Measurements from ENCODE around the gene GSDME. TPM values are rescaled to one million over a fixed set of nuclear protein-coding genes. Genes with fewer than 3 reads are reported as not detected.

GSDME gene
- total RNA-seq, 4 donors from 2014 or later, result 3.1 to 5.2 (median 3.9) TPM

DNA sequence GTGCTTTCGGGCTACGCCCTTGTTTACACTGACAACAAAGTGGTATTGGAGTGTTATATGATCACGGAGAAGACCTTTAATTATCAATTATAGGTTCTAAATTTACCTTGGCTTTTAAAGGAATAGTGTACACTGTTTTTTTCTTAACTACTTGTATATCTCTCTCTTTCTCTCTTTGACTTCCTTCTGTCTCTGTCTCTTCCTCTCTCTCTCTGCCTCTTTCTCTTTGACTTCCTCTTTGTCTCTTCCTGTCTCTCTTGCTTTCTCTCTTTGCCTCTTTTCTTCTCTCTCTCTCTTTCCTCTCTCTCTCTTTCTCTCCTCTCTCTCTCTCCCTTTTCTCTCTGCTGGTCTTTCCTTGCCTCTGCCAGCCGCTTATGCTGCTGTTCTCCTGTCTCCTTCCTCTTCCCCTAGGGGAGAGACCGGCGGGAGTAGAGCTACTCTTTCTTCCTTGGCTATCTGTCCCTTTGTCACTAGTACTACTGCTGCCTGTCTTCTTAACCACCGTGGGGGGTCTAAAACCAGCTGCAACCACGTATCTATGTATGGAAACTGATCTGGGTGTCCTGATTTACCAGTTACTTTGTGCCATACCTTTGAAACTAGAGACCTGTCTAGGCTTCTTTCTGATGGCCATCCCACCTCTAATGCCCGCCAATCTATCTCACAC is 36.9 kb upstream of the GSDME start:
- H3K4me1 ChIP-seq, result no peaks in the 10 kb centered on the region
- H3K4me3 ChIP-seq, result no peak overlapping the region
- DNase-seq, result no peak
- in situ Hi-C loops (cut with MboI; ENCODE audit: low sequenced_read_pairs in 4 of 4) (no loop called here), intact Hi-C loops (cut with DNase I; ENCODE audit: low total_unique reads) (no loop called here)
- ATAC-seq, result no peak
- H3K27me3 ChIP-seq, result no peaks in the 10 kb centered on the region
- no peaks in the 10 kb centered on the region for H3K9me3 ChIP-seq
- TF ChIP-seq CTCF (IDR thresholded peaks at IDR 0.05 in 4 of 5, conservative IDR thresholded peaks at IDR 0.05 in 1 of 5) (no peak), POLR2A (IDR thresholded peaks at IDR 0.05) (no peak)
- H3K36me3 ChIP-seq, result no peaks in the 10 kb centered on the region
- no peak overlapping the region for H3K27ac ChIP-seq

- intact Hi-C loops (cut with DNase I; ENCODE audit: low total_unique reads) (loop anchor here (5.0 kb wide), 1 partner anchor 212 kb away; no protein-coding TSS in a partner anchor), in situ Hi-C loops (cut with MboI; ENCODE audit: low sequenced_read_pairs in 4 of 4) (no loop called here)
- DNase-seq (no peak), ATAC-seq (no peak)
- H3K27me3 ChIP-seq, result no peaks in the 10 kb centered on the region
- no peaks in the 10 kb centered on the region for H3K9me3 ChIP-seq
- peaks cover 7 to 15% of the 10 kb centered on the region in 2 donors for H3K4me1 ChIP-seq
- no peak for TF ChIP-seq POLR2A (IDR thresholded peaks at IDR 0.05)
- no peak for TF ChIP-seq CTCF (IDR thresholded peaks at IDR 0.05 in 4 of 5, conservative IDR thresholded peaks at IDR 0.05 in 1 of 5)
- H3K4me3 ChIP-seq, result no peak overlapping the region
- H3K27ac ChIP-seq, result no peak overlapping the region
- no peaks in the 10 kb centered on the region for H3K36me3 ChIP-seq
Observed at GRCh38 chr7:24788961-24789576, 31.8 kb upstream of the GSDME start.

GRCh38 chr7:24788075-24788474 is 30.8 kb upstream of the GSDME start:
- TF ChIP-seq CTCF (IDR thresholded peaks at IDR 0.05 in 4 of 5, conservative IDR thresholded peaks at IDR 0.05 in 1 of 5) (peak; percentile 8 to 49 (median 34)), POLR2A (IDR thresholded peaks at IDR 0.05) (no peak)
- in situ Hi-C loops (cut with MboI; ENCODE audit: low sequenced_read_pairs in 4 of 4), result no loop called here
- Histone ChIP-seq H3K36me3 (no peaks in the 10 kb centered on the region), H3K4me1 (peaks cover 7 to 15% of the 10 kb centered on the region in 2 donors), H3K27ac (peak overlapping the region in 2 of 4 donors; percentile 72 to 78), H3K4me3 (no peak overlapping the region), H3K9me3 (no peaks in the 10 kb centered on the region), H3K27me3 (no peaks in the 10 kb centered on the region)
- no peak for ATAC-seq
- no peak for DNase-seq
- intact Hi-C loops (cut with DNase I; ENCODE audit: low total_unique reads), result loop anchor here (5.0 kb wide), 1 partner anchor 211 kb away; no protein-coding TSS in a partner anchor

DNA sequence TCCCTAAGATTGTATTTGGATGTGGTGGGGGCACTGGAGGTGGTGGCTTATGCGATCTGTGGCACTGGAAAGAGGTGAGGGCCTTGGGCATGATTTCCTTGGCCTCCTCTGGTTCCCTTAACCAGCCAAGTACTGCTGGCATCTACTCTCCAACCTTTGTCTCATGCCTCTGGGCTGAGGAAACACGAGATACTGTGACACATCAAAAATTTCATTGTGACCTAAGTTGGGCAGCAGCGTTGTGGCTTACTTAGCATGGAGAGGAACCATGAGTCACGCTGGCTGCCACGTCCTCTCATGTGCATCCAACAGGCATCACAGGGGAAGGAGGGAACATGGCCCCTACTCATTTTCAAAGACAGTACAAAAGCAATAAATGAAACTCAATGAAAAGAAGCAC is 29.7 kb upstream of the GSDME start:
- in situ Hi-C loops (cut with MboI; ENCODE audit: low sequenced_read_pairs in 4 of 4), result no loop called here
- no peaks in the 10 kb centered on the region for H3K27me3 ChIP-seq
- H3K36me3 ChIP-seq, result no peaks in the 10 kb centered on the region
- TF ChIP-seq POLR2A (IDR thresholded peaks at IDR 0.05) (peak in 1 of 2 donors; percentile 15), CTCF (IDR thresholded peaks at IDR 0.05 in 4 of 5, conservative IDR thresholded peaks at IDR 0.05 in 1 of 5) (no peak)
- H3K4me1 ChIP-seq, result peaks cover 7 to 15% of the 10 kb centered on the region in 2 donors
- intact Hi-C loops (cut with DNase I; ENCODE audit: low total_unique reads), result loop anchor here (5.0 kb wide), 1 partner anchor 210 kb away; no protein-coding TSS in a partner anchor
- H3K27ac ChIP-seq, result peak overlapping the region; percentile 68 to 78 (median 74)
- H3K4me3 ChIP-seq, result no peak overlapping the region
- DNase-seq, result peak; percentile 85 to 90
- no peaks in the 10 kb centered on the region for H3K9me3 ChIP-seq
- ATAC-seq, result peak; percentile 98
